Measurements from ENCODE around the gene FGF8. TPM values are rescaled to one million over a fixed set of nuclear protein-coding genes. Genes with fewer than 3 reads are reported as not detected.

FGF8 gene
- total RNA-seq, 1 donor from 2014 or later = not detected

DNA sequence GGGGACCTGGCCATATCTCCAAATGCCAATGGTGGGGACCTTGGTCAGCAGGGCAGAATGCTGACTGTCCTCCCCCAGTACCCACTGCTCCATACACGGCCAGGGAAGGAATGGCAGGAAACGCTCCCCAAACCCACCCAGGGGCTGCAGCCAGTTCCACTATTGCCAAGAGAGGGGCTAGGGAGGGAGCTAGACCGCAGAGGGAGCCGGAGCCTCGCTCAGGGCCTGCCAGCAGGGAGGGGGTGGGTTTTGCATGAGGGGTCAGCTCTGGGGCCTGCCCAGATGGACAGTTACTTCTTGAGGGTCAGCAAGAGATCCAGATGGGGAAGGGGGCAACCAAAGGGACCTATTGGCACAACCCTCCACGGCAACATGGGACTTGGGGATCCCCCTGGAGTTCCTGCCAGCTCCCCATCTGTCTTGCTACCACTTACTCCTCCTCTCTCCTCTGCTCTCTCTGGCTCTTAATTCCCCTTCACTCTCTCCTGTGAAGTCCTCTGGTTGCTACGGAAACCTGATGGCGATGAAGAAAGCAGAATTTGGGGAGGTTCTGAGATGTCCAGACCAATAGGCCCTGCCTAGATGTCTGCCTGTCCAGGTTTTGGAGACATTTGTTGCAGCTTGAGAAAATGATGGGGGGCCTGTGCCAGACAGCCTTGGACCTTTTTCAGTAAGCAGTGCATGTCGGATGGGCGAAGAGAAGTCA lies 12.6 kb downstream of the FGF8 start:
- Mint-ChIP-seq H3K36me3 (ENCODE audit: unreplicated experiment) (no peaks in the 10 kb centered on the region), H3K4me3 (ENCODE audit: unreplicated experiment) (no peak overlapping the region), H3K27me3 (ENCODE audit: unreplicated experiment) (peaks cover 48% of the 10 kb centered on the region), H3K4me1 (ENCODE audit: unreplicated experiment) (no peaks in the 10 kb centered on the region), H3K27ac (ENCODE audit: unreplicated experiment) (no peak overlapping the region), H3K9me3 (ENCODE audit: unreplicated experiment) (no peaks in the 10 kb centered on the region)
- DNase-seq (ENCODE audit: extremely low spot score, unreplicated experiment) = no peak
- TF ChIP-seq, protein P1, sequence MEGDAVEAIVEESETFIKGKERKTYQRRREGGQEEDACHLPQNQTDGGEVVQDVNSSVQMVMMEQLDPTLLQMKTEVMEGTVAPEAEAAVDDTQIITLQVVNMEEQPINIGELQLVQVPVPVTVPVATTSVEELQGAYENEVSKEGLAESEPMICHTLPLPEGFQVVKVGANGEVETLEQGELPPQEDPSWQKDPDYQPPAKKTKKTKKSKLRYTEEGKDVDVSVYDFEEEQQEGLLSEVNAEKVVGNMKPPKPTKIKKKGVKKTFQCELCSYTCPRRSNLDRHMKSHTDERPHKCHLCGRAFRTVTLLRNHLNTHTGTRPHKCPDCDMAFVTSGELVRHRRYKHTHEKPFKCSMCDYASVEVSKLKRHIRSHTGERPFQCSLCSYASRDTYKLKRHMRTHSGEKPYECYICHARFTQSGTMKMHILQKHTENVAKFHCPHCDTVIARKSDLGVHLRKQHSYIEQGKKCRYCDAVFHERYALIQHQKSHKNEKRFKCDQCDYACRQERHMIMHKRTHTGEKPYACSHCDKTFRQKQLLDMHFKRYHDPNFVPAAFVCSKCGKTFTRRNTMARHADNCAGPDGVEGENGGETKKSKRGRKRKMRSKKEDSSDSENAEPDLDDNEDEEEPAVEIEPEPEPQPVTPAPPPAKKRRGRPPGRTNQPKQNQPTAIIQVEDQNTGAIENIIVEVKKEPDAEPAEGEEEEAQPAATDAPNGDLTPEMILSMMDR (IDR thresholded peaks at IDR 0.05) = no peak

DNA sequence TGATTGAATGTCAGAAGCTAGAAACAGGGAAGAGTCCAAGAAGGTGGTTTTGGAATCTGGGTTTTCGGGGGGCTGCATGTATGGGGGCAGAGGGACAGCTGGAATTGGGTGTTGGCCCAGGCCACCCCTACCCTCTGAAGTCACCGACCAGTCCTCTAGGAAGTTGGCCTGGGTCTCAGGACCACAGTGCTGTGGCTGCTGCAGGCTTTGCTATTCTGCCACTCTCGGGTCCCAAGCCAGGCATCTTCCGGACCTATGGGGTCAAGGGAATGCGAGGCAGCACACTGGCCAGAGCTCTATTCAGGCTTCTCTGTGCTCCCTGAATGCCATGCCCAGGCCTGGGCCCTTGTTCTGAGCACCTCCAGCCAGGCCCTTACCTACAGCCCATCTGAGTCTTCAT lies 13.2 kb downstream of the FGF8 start:
- DNase-seq (ENCODE audit: extremely low spot score, unreplicated experiment) = no peak
- Mint-ChIP-seq H3K27me3 (ENCODE audit: unreplicated experiment) (peaks cover 47% of the 10 kb centered on the region), H3K36me3 (ENCODE audit: unreplicated experiment) (no peaks in the 10 kb centered on the region), H3K4me3 (ENCODE audit: unreplicated experiment) (no peak overlapping the region), H3K9me3 (ENCODE audit: unreplicated experiment) (no peaks in the 10 kb centered on the region), H3K27ac (ENCODE audit: unreplicated experiment) (no peak overlapping the region), H3K4me1 (ENCODE audit: unreplicated experiment) (no peaks in the 10 kb centered on the region)
- TF ChIP-seq, protein P1 (IDR thresholded peaks at IDR 0.05) = no peak

DNA sequence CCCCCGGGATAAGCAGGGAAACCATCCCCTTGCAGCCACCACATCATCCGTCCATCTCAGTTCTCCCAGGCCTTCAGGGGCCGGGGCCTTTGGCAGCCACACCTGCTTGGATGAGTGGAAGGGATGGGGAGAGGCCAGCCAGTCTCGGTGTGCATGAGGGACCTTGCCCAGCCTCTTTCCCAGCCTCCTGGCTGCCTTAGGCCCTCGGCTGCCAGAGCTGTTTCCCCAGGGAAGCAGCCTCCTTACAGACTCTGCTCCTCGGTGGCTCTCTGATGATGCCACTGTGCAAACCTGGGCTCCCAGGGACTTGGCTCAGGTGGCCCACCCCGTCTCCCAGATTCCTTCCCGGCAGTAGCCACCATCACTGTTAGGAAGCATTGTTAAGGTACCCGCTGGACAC lies 14.7 kb downstream of the FGF8 start:
- Mint-ChIP-seq H3K4me1 (ENCODE audit: unreplicated experiment) (no peaks in the 10 kb centered on the region), H3K9me3 (ENCODE audit: unreplicated experiment) (no peaks in the 10 kb centered on the region), H3K27ac (ENCODE audit: unreplicated experiment) (no peak overlapping the region), H3K27me3 (ENCODE audit: unreplicated experiment) (peaks cover 45% of the 10 kb centered on the region), H3K36me3 (ENCODE audit: unreplicated experiment) (no peaks in the 10 kb centered on the region), H3K4me3 (ENCODE audit: unreplicated experiment) (no peak overlapping the region)
- TF ChIP-seq, protein P1 (IDR thresholded peaks at IDR 0.05) = no peak
- DNase-seq (ENCODE audit: extremely low spot score, unreplicated experiment) = no peak

- Mint-ChIP-seq H3K27ac (ENCODE audit: unreplicated experiment) (no peak overlapping the region), H3K9me3 (ENCODE audit: unreplicated experiment) (no peaks in the 10 kb centered on the region), H3K27me3 (ENCODE audit: unreplicated experiment) (peaks cover 43% of the 10 kb centered on the region), H3K4me1 (ENCODE audit: unreplicated experiment) (no peaks in the 10 kb centered on the region), H3K4me3 (ENCODE audit: unreplicated experiment) (no peak overlapping the region), H3K36me3 (ENCODE audit: unreplicated experiment) (no peaks in the 10 kb centered on the region)
- TF ChIP-seq, protein P1 (IDR thresholded peaks at IDR 0.05) = no peak
- no peak for DNase-seq (ENCODE audit: extremely low spot score, unreplicated experiment)
Measured at GRCh38 chr10:101760510-101760909, 15.4 kb downstream of the FGF8 start.

GRCh38 chr10:101759309-101760247 lies 16.3 kb downstream of the FGF8 start:
- no peaks in the 10 kb centered on the region for H3K9me3 Mint-ChIP-seq (ENCODE audit: unreplicated experiment)
- no peak for DNase-seq (ENCODE audit: extremely low spot score, unreplicated experiment)
- TF ChIP-seq, protein P1 (IDR thresholded peaks at IDR 0.05) = no peak
- no peak overlapping the region for H3K27ac Mint-ChIP-seq (ENCODE audit: unreplicated experiment)
- no peak overlapping the region for H3K4me3 Mint-ChIP-seq (ENCODE audit: unreplicated experiment)
- H3K4me1 Mint-ChIP-seq (ENCODE audit: unreplicated experiment) = no peaks in the 10 kb centered on the region
- no peaks in the 10 kb centered on the region for H3K36me3 Mint-ChIP-seq (ENCODE audit: unreplicated experiment)
- H3K27me3 Mint-ChIP-seq (ENCODE audit: unreplicated experiment) = peaks cover 42% of the 10 kb centered on the region

Measured in osteocyte (in vitro differentiated cells).